Measurements from ENCODE around the gene ACY1.

DNA sequence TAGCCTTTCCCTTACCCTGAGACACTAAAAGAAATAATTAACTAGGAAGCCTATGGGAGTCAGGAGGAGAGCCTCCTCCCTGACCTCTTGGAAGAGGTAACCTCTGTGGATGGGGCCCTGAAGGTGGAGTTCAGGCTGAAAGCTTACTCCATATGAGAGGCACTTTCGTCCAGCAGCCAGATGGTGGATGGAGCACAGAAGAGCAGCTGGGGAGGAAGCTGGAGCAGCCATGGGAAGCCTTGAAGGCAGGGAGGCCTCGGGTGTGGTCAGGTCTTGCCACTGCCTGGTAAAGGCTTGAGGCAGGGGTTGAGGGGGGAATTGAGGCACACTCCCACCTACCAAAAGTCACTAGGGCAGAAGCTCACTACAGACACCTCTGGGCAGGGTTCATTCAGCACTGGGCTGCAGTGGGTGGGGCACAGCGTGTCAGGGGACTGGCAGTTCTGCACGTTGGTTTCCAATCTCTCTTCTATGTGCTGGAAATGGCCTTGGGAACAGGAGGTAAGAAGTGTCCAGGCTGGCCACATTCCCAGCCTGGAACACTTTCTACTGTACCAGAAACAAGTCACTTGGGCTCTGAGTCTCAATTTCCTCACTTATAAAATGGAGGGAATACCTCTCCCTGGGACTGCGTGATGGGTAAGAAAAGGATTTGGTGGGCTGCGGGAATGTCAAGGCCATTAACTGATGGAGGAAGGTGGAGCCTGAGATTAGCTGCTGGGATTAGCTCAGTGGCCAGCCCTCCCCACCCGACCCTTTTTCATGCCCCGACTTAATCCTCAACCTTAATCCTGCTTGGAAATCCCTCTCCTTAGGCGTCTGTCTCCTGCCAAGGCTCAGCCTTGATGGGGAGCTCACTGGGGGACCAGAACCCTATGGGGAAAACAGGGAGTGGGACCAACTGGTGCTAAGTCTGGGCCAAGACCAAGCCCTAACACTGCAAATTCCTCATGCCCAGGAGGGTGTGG, 21.4 kb upstream of the ACY1 start:
- TF ChIP-seq, protein P1, sequence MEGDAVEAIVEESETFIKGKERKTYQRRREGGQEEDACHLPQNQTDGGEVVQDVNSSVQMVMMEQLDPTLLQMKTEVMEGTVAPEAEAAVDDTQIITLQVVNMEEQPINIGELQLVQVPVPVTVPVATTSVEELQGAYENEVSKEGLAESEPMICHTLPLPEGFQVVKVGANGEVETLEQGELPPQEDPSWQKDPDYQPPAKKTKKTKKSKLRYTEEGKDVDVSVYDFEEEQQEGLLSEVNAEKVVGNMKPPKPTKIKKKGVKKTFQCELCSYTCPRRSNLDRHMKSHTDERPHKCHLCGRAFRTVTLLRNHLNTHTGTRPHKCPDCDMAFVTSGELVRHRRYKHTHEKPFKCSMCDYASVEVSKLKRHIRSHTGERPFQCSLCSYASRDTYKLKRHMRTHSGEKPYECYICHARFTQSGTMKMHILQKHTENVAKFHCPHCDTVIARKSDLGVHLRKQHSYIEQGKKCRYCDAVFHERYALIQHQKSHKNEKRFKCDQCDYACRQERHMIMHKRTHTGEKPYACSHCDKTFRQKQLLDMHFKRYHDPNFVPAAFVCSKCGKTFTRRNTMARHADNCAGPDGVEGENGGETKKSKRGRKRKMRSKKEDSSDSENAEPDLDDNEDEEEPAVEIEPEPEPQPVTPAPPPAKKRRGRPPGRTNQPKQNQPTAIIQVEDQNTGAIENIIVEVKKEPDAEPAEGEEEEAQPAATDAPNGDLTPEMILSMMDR (IDR thresholded peaks at IDR 0.05): no peak
- TF ChIP-seq MEF2A (IDR thresholded peaks at IDR 0.05; ENCODE audit: borderline replicate concordance, low read depth): no peak
